Ectodermal cell (in vitro differentiated cells): ENCODE results near the gene MGAT4B.
A peak's percentile ranks its signal among the peaks of the same experiment; 100 is the strongest.

Source experiments
- H3K27ac ChIP-seq: 2 replicates; pipeline ENCODE4 v1.7.0; 2013; ENCODE audit warnings: mild to moderate bottlenecking, low read depth, low read length; ENCODE audit not compliant: insufficient read depth, poor library complexity, severe bottlenecking
- H3K27me3 ChIP-seq: 2 replicates; pipeline ENCODE4 v1.7.0; 2013; ENCODE audit warnings: mild to moderate bottlenecking, low read length; ENCODE audit not compliant: insufficient read depth, control insufficient read depth, poor library complexity, severe bottlenecking
- H3K36me3 ChIP-seq: one replicate; pipeline ENCODE4 v1.7.0; 2013; ENCODE audit warnings: low read length; ENCODE audit not compliant: control insufficient read depth, insufficient read depth
- H3K4me1 ChIP-seq: one replicate; pipeline ENCODE4 v1.7.0; 2013; ENCODE audit warnings: low read length; ENCODE audit not compliant: control insufficient read depth, insufficient read depth
- H3K4me3 ChIP-seq: 2 replicates; pipeline ENCODE4 v1.7.0; 2013; ENCODE audit warnings: low read depth, low read length, control low read depth; ENCODE audit not compliant: insufficient read depth
- H3K9me3 ChIP-seq: 2 replicates; pipeline ENCODE4 v1.7.0; 2013; ENCODE audit warnings: mild to moderate bottlenecking, low read length, moderate library complexity; ENCODE audit not compliant: control insufficient read depth
- WGBS, 2 experiments: methylation state at CpG; one replicate each; pipeline ENCODE4 v1.1.7; 2013; ENCODE audit warnings: missing lambda C conversion rate in 2 of 2; 5-methylcytosine and 5-hydroxymethylcytosine counted together

MGAT4B gene

GRCh38 chr5:179818746-179819295 is 12.2 kb upstream of the MGAT4B start:
- peak overlapping the region; percentile 22 for H3K4me3 ChIP-seq
- 5% methylated on average over 35 of the region's 35 CpGs for WGBS, 2 experiments
- no peaks in the 10 kb centered on the region for H3K36me3 ChIP-seq
- H3K9me3 ChIP-seq: no peaks in the 10 kb centered on the region
- peaks cover 35% of the 10 kb centered on the region for H3K27me3 ChIP-seq
- H3K4me1 ChIP-seq: peaks cover 27% of the 10 kb centered on the region
- no peak overlapping the region for H3K27ac ChIP-seq

- H3K27me3 ChIP-seq: peaks cover 35% of the 10 kb centered on the region
- 59 to 63% methylated on average over 14 of the region's 14 CpGs for WGBS, 2 experiments
- H3K36me3 ChIP-seq: no peaks in the 10 kb centered on the region
- H3K9me3 ChIP-seq: no peaks in the 10 kb centered on the region
- H3K4me3 ChIP-seq: peak overlapping the region; percentile 22
- H3K27ac ChIP-seq: no peak overlapping the region
- H3K4me1 ChIP-seq: peaks cover 27% of the 10 kb centered on the region
These were observed 11.5 kb upstream of the MGAT4B start for GRCh38 chr5:179817890-179818745.

GRCh38 chr5:179817470-179817840 is 10.8 kb upstream of the MGAT4B start:
- WGBS, 2 experiments: 71 to 78% methylated on average over 8 of the region's 8 CpGs
- H3K4me3 ChIP-seq: peak overlapping the region; percentile 35
- H3K27ac ChIP-seq: no peak overlapping the region

GRCh38 chr5:179816796-179817469 is 10.3 kb upstream of the MGAT4B start:
- H3K27ac ChIP-seq: no peak overlapping the region
- peaks cover 35% of the 10 kb centered on the region for H3K27me3 ChIP-seq
- H3K4me1 ChIP-seq: peaks cover 17% of the 10 kb centered on the region
- H3K9me3 ChIP-seq: no peaks in the 10 kb centered on the region
- no peaks in the 10 kb centered on the region for H3K36me3 ChIP-seq
- WGBS, 2 experiments: 3 to 4% methylated on average over 72 of the region's 72 CpGs
- peak overlapping the region; percentile 35 for H3K4me3 ChIP-seq

More at GRCh38 chr5:179817470-179817840, 10.8 kb upstream of the MGAT4B start:
- H3K4me1 ChIP-seq: peaks cover 23% of the 10 kb centered on the region
- no peaks in the 10 kb centered on the region for H3K9me3 ChIP-seq
- H3K36me3 ChIP-seq: no peaks in the 10 kb centered on the region
- H3K27me3 ChIP-seq: peaks cover 35% of the 10 kb centered on the region

- Histone ChIP-seq H3K27me3 (peaks cover 35% of the 10 kb centered on the region), H3K9me3 (no peaks in the 10 kb centered on the region), H3K27ac (no peak overlapping the region), H3K4me1 (peaks cover 15% of the 10 kb centered on the region), H3K36me3 (no peaks in the 10 kb centered on the region), H3K4me3 (peak overlapping the region; percentile 35)
- WGBS, 2 experiments: 65 to 69% methylated on average over 23 of the region's 23 CpGs
These were observed 9.7 kb upstream of the MGAT4B start for GRCh38 chr5:179816401-179816795.

GRCh38 chr5:179815491-179816249 is 9.0 kb upstream of the MGAT4B start:
- peaks cover 35% of the 10 kb centered on the region for H3K27me3 ChIP-seq
- no peaks in the 10 kb centered on the region for H3K9me3 ChIP-seq
- H3K36me3 ChIP-seq: no peaks in the 10 kb centered on the region
- H3K27ac ChIP-seq: no peak overlapping the region
- WGBS, 2 experiments: 94 to 95% methylated on average over 21 of the region's 21 CpGs
- peaks cover 15% of the 10 kb centered on the region for H3K4me1 ChIP-seq
- no peak overlapping the region for H3K4me3 ChIP-seq

- no peaks in the 10 kb centered on the region for H3K36me3 ChIP-seq
- 72 to 76% methylated on average over 3 of the region's 3 CpGs for WGBS, 2 experiments
- no peaks in the 10 kb centered on the region for H3K9me3 ChIP-seq
- peaks cover 9% of the 10 kb centered on the region for H3K4me1 ChIP-seq
- H3K27me3 ChIP-seq: peaks cover 30% of the 10 kb centered on the region
- H3K27ac ChIP-seq: no peak overlapping the region
- no peak overlapping the region for H3K4me3 ChIP-seq
These were observed 7.4 kb upstream of the MGAT4B start for GRCh38 chr5:179814090-179814489.

- H3K9me3 ChIP-seq: no peaks in the 10 kb centered on the region
- H3K4me1 ChIP-seq: peaks cover under 1% of the 10 kb centered on the region
- no peaks in the 10 kb centered on the region for H3K36me3 ChIP-seq
- WGBS, 2 experiments: 75 to 94% methylated on average over 5 of the region's 5 CpGs
- H3K4me3 ChIP-seq: no peak overlapping the region
- H3K27me3 ChIP-seq: peaks cover 22% of the 10 kb centered on the region
- H3K27ac ChIP-seq: no peak overlapping the region
These were observed 6.4 kb upstream of the MGAT4B start for GRCh38 chr5:179812997-179813607.

GRCh38 chr5:179812135-179812825 is 5.6 kb upstream of the MGAT4B start:
- no peak overlapping the region for H3K4me3 ChIP-seq
- peaks cover 14% of the 10 kb centered on the region for H3K27me3 ChIP-seq
- WGBS, 2 experiments: 95 to 96% methylated on average over 27 of the region's 27 CpGs

More at GRCh38 chr5:179812135-179812825, 5.6 kb upstream of the MGAT4B start:
- no peaks in the 10 kb centered on the region for H3K4me1 ChIP-seq
- H3K9me3 ChIP-seq: no peaks in the 10 kb centered on the region
- no peak overlapping the region for H3K27ac ChIP-seq
- no peaks in the 10 kb centered on the region for H3K36me3 ChIP-seq
